SU-DHL-6 (cell line): ENCODE measurements around the gene TMEM231.

Source experiments
- CTCF ChIP-seq: fragments of 200-600 bp; sonication (generic); IDR thresholded peaks from one replicate; pipeline ENCODE4 v1.5.1; 2017; ENCODE audit warnings: antibody characterized with exemption, mild to moderate bottlenecking, low read length, moderate library complexity; ENCODE audit not compliant: insufficient read depth, poor library complexity, severe bottlenecking
- EZH2phosphoT487 ChIP-seq: fragments of 200-600 bp; sonication (generic), shearing (Covaris generic); conservative IDR thresholded peaks from 2 replicates; pipeline ENCODE4 v1.6.1; 2018; ENCODE audit warnings: mild to moderate bottlenecking, antibody characterized with exemption, low read length, moderate library complexity, mixed read lengths

- no peak for TF ChIP-seq CTCF
- TF ChIP-seq EZH2phosphoT487: no peak
These were observed 26.1 kb downstream of the TMEM231 start for GRCh38 chr16:75529959-75530358.
